ENCODE data around the gene TCF12. TPM values are rescaled to one million over a fixed set of nuclear protein-coding genes. Genes with fewer than 3 reads are reported as not detected.
A peak's percentile ranks its signal among the peaks of the same experiment; 100 is the strongest.
"Not testable (repeated sequence)": the region's sequence is repeated elsewhere in the genome, so short reads cannot be mapped to it uniquely, and the experiment has no call there.

The TCF12 gene
- total RNA-seq, 1 donor from 2014 or later: 68.9 TPM

- H3K4me3 ChIP-seq (ENCODE audit: low read depth, low read length): no peak overlapping the region
- DNase-seq (ENCODE audit: low read depth): no peak
- no peak for TF ChIP-seq CTCF (conservative IDR thresholded peaks at IDR 0.05; ENCODE audit: low read depth, low read length)
Measured at GRCh38 chr15:56950979-56951378, 32.5 kb downstream of the TCF12 start.

- no peak for TF ChIP-seq CTCF (conservative IDR thresholded peaks at IDR 0.05; ENCODE audit: low read depth, low read length)
- no peak overlapping the region for H3K4me3 ChIP-seq (ENCODE audit: low read depth, low read length)
- DNase-seq (ENCODE audit: low read depth): no peak
Measured at GRCh38 chr15:56953790-56954189, 35.3 kb downstream of the TCF12 start.

GRCh38 chr15:56955011-56955410 lies 36.6 kb downstream of the TCF12 start:
- H3K4me3 ChIP-seq (ENCODE audit: low read depth, low read length); DNase-seq (ENCODE audit: low read depth): not testable (repeated sequence)

GRCh38 chr15:56956538-56956937 lies 38.1 kb downstream of the TCF12 start:
- no peak for TF ChIP-seq CTCF (conservative IDR thresholded peaks at IDR 0.05; ENCODE audit: low read depth, low read length)
- H3K4me3 ChIP-seq (ENCODE audit: low read depth, low read length): no peak overlapping the region
- no peak for DNase-seq (ENCODE audit: low read depth)

- H3K4me3 ChIP-seq (ENCODE audit: low read depth, low read length): peak overlapping the region; percentile 20
- DNase-seq (ENCODE audit: low read depth): peak; percentile 63
- TF ChIP-seq CTCF (conservative IDR thresholded peaks at IDR 0.05; ENCODE audit: low read depth, low read length): no peak
Measured at GRCh38 chr15:56957812-56958406, 39.5 kb downstream of the TCF12 start.

- no peak for TF ChIP-seq CTCF (conservative IDR thresholded peaks at IDR 0.05; ENCODE audit: low read depth, low read length)
- no peak for DNase-seq (ENCODE audit: low read depth)
- no peak overlapping the region for H3K4me3 ChIP-seq (ENCODE audit: low read depth, low read length)
Measured at GRCh38 chr15:56959318-56959648, 40.8 kb downstream of the TCF12 start.

GRCh38 chr15:56960116-56960515 lies 41.7 kb downstream of the TCF12 start:
- no peak for DNase-seq (ENCODE audit: low read depth)
- no peak overlapping the region for H3K4me3 ChIP-seq (ENCODE audit: low read depth, low read length)
- TF ChIP-seq CTCF (conservative IDR thresholded peaks at IDR 0.05; ENCODE audit: low read depth, low read length): no peak
